ENCODE measurements around the gene RUVBL1. TPM values are rescaled to one million over a fixed set of nuclear protein-coding genes. Genes with fewer than 3 reads are reported as not detected.

Gene RUVBL1
- total RNA-seq, 1 donor from 2014 or later = 58.3 TPM

- intact Hi-C loops (cut with micrococcal nuclease) = no loop called here
Observed at GRCh38 chr3:128143496-128143895, 19.9 kb upstream of the RUVBL1 start.

GRCh38 chr3:128133273-128133883 is 9.8 kb upstream of the RUVBL1 start:
- intact Hi-C loops (cut with micrococcal nuclease) = loop anchor here (1.0 to 5.0 kb wide), 5 partner anchors 38 to 558 kb away; no protein-coding TSS in a partner anchor

GRCh38 chr3:128131897-128132646 is 8.5 kb upstream of the RUVBL1 start:
- intact Hi-C loops (cut with micrococcal nuclease) = loop anchor here (5.0 kb wide), 2 partner anchors 120 to 480 kb away; no protein-coding TSS in a partner anchor

- intact Hi-C loops (cut with micrococcal nuclease) = loop anchor here (10.0 kb wide), 1 partner anchor 1423 kb away; the partner anchor contains the start of gene CHCHD6
Observed at GRCh38 chr3:128128251-128128650, 4.6 kb upstream of the RUVBL1 start.

GRCh38 chr3:128127236-128127635 is 3.6 kb upstream of the RUVBL1 start:
- intact Hi-C loops (cut with micrococcal nuclease) = loop anchor here (10.0 kb wide), 1 partner anchor 1422 kb away; the partner anchor contains the start of gene CHCHD6

GRCh38 chr3:128123156-128123537 is 465 bp downstream of the RUVBL1 start:
- intact Hi-C loops (cut with micrococcal nuclease) = loop anchor here (1.0 to 10.0 kb wide), 10 partner anchors 10 to 1418 kb away; partner anchors contain the start of genes ABTB1, ACAD9, CHCHD6 and COPG1

GRCh38 chr3:128122013-128122412 is 1.6 kb downstream of the RUVBL1 start:
- intact Hi-C loops (cut with micrococcal nuclease) = loop anchor here (2.0 to 10.0 kb wide), 4 partner anchors 325 to 1417 kb away; partner anchors contain the start of genes CHCHD6 and PLXNA1

- intact Hi-C loops (cut with micrococcal nuclease) = loop anchor here (1.0 to 5.0 kb wide), 2 partner anchors 9 to 38 kb away; partner anchors contain the start of genes EEFSEC and RUVBL1
Observed at GRCh38 chr3:128113817-128114794, 9.5 kb downstream of the RUVBL1 start.

GRCh38 chr3:128112357-128112968 is 11.1 kb downstream of the RUVBL1 start:
- intact Hi-C loops (cut with micrococcal nuclease) = loop anchor here (5.0 kb wide), 1 partner anchor 40 kb away; the partner anchor contains the start of gene EEFSEC

GRCh38 chr3:128111147-128111546 is 12.5 kb downstream of the RUVBL1 start:
- intact Hi-C loops (cut with micrococcal nuclease) = loop anchor here (5.0 kb wide), 1 partner anchor 41 kb away; the partner anchor contains the start of gene EEFSEC

- intact Hi-C loops (cut with micrococcal nuclease) = no loop called here
Observed at GRCh38 chr3:128107834-128108233, 15.8 kb downstream of the RUVBL1 start.

- intact Hi-C loops (cut with micrococcal nuclease) = no loop called here
Observed at GRCh38 chr3:128103136-128103676, 20.4 kb downstream of the RUVBL1 start.

GRCh38 chr3:128100638-128101037 is 23.0 kb downstream of the RUVBL1 start:
- intact Hi-C loops (cut with micrococcal nuclease) = no loop called here

- intact Hi-C loops (cut with micrococcal nuclease) = no loop called here
Observed at GRCh38 chr3:128100161-128100560, 23.5 kb downstream of the RUVBL1 start.

- intact Hi-C loops (cut with micrococcal nuclease) = no loop called here
Observed at GRCh38 chr3:128098234-128098633, 25.4 kb downstream of the RUVBL1 start.

- intact Hi-C loops (cut with micrococcal nuclease) = loop anchor here (1.0 to 2.0 kb wide), 7 partner anchors 20 to 513 kb away; no protein-coding TSS in a partner anchor
Observed at GRCh38 chr3:128095222-128095703, 28.3 kb downstream of the RUVBL1 start.

- intact Hi-C loops (cut with micrococcal nuclease) = loop anchor here (1.0 to 2.0 kb wide), 7 partner anchors 19 to 514 kb away; no protein-coding TSS in a partner anchor
Observed at GRCh38 chr3:128094295-128095151, 29.1 kb downstream of the RUVBL1 start.

GRCh38 chr3:128091586-128091985 is 32.0 kb downstream of the RUVBL1 start:
- intact Hi-C loops (cut with micrococcal nuclease) = no loop called here

- intact Hi-C loops (cut with micrococcal nuclease) = no loop called here
Observed at GRCh38 chr3:128089135-128089534, 34.5 kb downstream of the RUVBL1 start.

Data from T-helper 1 cell treated with Interleukin-12 subunit alpha and Interleukin-12 subunit beta and Interleukin-4 antibody, amounts not matched to agents 30 ng/mL and 1 ng/mL, for 36 hours (primary cell).